ENCODE results near the gene PAN2. TPM values are rescaled to one million over a fixed set of nuclear protein-coding genes. Genes with fewer than 3 reads are reported as not detected.
"Not testable (repeated sequence)": the region's sequence is repeated elsewhere in the genome, so short reads cannot be mapped to it uniquely, and the experiment has no call there.

The PAN2 gene
- polyA plus RNA-seq, 1 donor: 46.7 TPM

DNA sequence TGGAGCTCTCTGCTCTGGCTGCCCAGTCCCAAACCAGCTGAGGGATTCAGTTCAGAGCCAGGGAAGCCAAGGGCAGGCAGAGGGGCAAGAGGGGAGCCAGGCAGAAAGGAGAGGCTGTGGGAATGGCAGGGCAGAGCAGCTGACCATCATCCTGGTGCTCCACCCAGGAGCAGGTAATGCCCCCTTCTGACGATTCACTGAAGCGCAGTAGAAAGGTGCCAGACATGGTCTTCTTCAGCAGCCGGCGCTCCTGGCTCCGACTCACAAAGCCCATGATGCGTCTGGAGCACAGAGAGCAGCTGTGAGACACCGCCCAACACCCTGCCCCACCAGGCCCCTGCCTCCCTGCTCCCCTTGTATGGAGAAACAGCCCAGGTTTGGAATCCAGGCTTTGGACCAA, 12.9 kb upstream of the PAN2 start:
- no peak for DNase-seq

DNA sequence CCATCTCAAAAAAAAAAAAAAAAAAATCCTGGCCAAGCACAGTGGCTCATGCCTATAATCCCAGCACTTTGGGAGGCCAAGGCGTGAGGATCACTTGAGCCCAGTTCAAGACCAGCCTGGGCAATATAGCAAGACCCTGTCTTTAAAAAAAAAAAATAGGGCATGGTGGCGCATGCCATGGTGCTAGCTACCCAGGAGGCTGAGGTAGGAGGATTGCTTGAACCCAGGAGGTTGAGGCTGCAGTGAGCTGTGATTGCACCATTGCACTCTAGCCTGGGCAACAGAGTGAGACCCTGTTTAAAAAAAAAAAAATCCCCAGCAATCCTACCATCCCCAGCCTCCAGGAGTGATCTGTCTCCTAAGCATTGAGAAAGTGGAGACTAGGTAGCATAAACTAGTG, 8.5 kb upstream of the PAN2 start:
- not testable (repeated sequence) for DNase-seq

DNA sequence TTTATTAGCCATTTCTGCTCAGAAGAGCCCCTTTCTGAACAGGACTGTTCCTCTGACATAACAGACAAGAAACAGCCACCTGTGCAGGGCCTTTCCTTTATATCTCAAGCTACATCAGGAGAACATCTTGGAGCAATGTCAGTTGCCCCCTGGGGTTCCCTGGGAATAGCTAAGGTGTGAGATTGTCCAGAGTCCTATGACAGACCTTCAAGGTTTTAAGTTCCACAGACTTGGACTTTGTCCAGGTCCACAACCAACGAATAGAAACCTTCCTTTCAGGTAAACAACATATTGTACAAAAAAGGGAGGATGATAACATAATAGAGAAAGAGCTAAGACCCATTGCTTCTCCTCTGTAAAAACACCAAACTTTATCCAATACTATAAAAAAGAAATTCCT, 7.8 kb upstream of the PAN2 start:
- DNase-seq: no peak

DNA sequence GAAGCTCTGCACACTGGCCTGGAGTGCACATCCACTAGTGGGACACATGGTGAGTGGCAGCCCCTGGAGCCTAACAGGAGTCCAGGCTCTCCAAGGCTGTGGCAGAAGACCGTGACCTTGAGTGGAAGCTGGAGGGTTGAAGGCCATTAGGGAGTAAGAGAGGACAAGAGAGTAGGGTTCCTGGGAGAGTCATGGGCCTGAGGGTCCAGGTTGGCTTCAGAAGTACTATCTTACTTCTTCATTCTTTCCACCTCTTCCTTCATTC, 5.3 kb upstream of the PAN2 start:
- no peak for DNase-seq

DNA sequence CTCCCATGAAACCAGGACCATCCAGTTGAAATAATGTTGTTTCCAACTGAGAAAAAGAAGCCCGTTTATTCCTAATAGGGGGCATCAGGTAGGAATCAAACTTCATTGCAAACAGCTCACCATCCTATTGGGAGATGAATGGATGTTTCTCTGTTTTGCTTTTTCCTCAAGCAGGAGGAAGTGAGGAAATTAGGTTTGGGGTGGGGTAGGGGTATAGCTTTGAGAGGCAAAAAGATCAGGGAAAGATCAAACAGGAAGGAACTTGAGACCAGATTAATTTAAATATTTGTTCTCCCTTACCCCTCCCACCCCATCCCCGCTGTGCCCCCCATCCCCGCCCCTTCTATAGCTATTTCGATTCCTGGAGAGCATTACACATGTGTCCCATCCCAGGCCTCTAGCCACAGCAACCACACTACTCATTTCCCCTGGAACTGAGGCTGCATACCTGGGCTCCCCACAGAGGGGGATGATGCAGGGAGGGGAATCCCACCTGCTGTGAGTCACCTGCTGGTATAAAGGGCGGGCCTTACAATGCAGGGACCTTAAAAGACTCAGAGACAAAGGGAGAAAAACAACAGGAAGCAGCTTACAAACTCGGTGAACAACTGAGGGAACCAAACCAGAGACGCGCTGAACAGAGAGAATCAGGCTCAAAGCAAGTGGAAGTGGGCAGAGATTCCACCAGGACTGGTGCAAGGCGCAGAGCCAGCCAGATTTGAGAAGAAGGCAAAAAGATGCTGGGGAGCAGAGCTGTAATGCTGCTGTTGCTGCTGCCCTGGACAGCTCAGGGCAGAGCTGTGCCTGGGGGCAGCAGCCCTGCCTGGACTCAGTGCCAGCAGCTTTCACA, 4.7 kb upstream of the PAN2 start, which contains the start of gene IL23A:
Gene IL23A, plus strand, starts transcription at position 577 of the 850 bp plus-strand sequence. Its CDS starts 161 bp downstream, at position 738.
- DNase-seq: no peak

DNA sequence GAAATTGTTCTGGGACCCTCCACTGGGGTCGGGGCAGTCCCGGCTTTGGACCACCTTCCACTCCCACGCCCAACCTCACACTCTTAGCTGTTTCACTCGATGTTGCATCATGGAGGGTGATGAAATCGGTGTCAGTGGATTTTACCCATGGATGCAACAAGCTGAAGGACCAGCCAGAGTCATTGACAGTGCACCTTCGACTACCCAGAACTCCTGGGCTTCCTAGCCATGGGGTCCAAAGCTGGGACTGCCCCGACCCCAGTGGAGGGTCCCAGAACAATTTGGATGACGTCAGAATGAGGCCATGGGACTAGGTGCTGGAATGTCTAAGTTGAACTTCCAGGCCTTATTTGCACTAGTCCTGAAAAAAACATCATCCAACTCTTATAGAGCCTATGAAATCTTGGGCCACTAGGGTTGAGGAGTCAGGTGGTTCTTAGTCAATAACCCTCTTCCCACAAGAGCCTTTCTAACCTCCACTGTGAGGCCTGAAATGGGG, 4.0 kb upstream of the PAN2 start:
- DNase-seq: no peak

DNA sequence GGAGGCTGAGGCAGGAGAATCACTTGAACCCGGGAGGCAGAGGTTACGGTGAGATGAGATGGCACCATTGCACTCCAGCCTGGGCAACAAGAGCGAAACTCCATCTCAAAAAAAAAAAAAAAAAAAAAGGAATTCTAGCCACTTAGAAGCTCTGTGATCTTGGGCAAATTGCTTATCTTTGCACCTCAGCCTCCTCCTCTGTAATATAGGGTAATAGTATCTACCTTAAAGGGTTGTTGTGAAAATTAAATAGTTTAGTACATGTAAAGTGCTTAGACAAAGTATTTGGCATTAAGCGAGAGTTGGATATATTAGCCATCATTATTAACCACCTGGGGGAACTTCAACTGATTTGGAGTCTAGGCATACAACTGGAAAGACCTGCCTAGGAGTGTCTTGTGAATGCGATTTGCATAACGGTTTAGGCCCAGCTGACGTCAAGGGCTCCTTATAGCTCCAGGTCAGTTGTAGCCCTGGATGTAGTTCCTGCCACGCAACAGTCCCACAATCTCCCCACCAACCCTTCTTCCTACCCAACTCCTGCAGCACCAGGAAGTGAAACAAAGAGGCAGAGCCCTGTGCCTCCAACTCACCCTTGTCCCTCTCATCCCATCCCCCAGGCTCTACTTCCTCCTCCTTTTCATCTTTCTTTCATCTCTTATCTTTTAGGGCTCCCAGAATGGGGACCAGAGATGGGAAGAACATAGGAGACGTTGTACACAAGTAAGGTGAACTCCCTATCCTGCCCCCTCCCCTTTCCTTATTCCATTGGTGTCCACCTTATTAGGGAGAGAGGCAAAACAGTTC, 2.8 kb upstream of the PAN2 start:
- no peak for DNase-seq

DNA sequence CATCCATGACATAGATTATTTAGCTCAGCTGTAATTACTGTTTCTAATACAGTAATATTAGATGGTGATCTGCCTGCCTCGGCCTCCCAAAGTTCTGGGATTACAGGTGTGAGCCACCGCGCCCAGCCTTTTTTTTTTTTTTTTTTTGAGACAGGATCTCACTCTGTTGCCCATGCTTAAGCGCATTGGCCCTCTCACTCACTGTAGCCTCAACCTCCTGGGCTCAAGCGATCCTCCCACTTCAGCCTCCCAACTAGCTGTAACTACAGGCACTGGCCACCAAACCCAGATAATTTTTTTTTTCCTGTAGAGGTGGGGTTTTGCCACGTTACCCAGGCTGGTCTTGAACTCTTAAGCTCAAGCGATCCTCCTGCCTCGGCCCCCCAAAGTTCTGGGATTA, 1.7 kb upstream of the PAN2 start:
- DNase-seq: not testable (repeated sequence)

DNA sequence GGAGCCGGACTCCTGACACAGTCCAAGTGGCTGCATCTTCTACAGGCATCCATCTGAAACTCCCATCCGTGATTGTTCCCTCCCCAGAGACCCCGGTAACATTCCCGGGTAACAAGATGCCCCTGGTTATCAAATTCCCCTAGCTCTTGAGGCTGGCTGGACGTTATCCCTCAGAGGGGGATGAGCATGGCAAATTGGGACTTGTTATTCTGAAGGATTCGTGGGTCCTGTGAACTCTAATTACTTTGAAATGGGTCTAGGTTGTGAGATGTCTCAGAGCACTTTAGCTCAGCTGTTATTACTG, 642 bp upstream of the PAN2 start:
- DNase-seq: no peak

DNA sequence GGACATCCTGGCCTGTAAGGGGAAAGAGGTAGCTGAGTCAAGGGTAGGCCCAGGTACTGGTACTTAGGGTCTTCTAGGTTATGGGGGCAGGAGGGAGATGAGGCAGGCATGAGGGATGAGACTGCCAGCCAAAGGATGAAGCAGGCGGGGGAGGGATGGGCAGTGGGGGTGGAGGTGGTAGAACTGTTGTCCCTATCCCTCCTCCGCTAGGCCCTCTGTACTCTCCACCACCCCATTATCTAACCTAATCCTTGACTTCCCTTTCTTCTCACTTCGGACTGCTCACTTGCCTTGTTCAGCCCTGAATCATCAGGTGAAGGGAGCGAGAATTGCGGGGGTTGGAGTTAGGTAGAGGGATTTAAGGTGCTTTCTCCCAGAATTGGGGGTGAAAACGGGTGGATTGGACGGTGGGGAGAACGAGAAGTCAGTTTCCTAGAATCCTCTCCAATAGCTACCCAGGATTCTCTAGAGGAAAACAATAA, 562 bp downstream of the PAN2 start:
- no peak for DNase-seq

DNA sequence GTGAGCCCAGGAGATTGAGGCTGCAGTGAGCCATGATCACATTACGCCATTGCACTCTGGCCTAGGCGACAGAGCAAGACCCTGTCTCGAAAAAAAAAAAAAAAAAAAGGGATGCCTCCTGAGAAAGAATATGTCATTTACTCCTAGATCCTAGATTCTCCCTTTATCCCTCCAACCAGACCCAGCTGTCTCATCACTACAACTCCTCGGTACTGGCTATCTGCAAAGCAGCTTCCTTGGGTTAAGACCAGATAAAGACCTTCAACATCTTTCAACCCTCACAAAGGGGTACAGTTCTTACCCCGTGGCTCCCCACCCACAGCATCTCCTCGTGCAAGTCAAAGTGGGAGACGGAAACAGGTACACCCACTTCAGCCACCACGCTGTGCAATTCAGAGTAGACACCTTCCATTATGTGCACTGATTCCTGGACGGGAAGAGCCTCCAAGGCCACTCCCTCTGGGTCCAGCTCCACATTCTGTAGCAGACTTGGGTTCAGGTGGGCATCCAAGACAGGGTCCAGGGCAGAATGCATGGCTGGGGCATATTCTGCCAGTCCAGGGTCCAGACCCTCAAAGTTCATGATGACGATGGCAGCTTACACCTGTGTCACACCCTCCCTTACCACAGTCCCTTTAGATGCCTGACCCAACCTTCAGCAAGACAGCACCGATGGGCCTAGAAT, 1.1 kb downstream of the PAN2 start:
- no peak for DNase-seq

DNA sequence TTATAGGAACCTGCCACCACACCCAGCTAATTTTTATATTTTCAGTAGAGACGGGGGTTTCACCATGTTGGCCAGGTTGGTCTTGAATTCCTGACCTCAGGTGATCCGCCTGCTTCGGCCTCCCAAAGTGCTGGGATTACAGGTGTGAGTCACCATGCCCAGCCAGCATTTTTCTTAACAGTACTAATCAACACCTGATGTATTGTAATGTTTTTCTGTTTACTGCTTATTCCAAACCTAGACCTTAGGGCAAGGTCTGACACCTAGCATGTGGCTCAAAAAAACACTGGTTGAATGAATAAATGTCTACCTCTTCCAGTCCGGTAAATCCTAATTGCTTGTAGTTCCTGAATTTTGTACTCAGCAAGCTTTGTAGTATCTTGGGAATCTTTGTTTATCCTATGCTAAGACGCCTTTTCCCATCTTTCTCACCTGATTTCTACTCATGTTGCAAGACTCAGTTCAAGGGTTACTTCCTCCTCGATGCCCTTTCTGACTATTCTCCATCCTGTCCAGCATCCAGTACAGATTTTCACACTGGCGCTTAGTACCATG, 2.8 kb downstream of the PAN2 start:
- no peak for DNase-seq

DNA sequence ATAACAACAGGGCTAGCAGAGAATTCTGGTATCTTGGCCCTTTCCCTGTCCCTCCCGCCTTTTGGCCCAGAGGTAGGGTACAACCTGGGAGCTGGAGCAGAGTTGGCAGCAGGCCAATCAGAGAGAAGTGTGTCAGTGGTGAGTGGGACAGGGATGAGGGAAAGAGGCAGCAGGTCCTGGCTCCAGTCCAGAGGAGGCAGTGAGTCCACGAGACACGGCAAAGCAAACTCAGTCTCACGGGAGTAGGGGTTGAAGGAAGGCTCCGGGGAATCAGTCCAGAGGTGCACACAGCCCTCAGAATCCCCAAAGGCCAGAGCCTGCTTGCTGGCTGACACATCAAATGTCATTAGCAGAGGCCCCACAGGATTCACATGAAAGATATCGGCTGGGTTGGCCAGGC, 7.3 kb downstream of the PAN2 start:
- no peak for DNase-seq

DNA sequence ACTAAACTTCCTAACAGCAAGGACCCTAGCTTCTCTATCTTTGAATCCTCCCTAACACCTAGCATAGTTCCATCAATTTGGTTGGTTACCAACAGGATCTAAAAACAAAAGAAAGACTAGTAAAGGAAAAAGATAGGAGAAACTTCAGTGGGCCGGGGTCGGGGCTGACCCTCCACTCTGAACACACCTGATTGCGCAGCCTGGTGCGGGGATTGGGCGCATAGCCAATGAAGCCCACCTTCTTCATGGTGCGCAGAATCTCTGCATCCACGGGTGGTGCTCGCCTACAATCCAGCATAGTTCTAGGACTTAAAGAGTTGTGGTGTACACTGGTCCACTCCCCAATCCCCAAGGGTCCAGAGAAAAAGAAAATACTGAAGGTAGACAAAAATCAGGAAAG, 7.7 kb downstream of the PAN2 start:
- no peak for DNase-seq

DNA sequence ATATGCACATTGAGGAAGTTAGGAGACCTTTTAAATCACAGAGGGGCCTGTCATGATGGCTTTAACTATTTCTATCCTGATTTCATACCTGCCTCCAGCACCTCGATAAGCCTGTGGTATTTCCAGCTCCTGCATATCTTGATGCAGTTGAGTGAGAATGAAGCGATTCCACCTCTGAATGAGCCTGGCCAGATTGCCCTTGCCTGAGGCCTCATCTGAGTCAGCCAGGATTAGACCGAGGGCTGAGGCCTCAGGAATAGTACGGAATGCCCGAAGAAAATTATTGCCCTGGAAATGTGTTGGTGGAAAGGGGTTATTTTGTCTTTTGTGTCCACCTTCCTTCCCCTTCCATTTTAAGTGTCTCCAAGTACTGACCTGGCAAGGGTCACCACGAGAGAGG, 9.6 kb downstream of the PAN2 start:
- no peak for DNase-seq

DNA sequence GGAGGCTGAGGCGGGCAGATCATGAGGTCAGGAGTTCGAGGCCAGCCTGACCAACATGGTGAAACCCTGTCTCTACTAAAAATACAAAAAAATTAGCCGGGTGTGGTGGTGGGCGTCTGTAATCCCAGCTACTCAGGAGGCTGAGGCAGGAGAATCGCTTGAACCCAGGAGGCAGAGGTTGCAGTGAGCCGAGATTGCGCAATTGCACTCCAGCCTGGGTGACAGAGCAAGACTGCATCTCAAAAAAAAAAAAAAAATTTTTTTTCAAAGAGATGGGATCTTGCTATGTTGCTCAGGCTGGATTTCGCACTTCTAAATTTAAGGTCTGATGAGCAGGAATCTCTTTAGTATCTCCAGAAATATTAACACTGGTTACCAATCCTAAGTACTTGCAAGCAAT, 12.2 kb downstream of the PAN2 start:
- DNase-seq: not testable (repeated sequence)

DNA sequence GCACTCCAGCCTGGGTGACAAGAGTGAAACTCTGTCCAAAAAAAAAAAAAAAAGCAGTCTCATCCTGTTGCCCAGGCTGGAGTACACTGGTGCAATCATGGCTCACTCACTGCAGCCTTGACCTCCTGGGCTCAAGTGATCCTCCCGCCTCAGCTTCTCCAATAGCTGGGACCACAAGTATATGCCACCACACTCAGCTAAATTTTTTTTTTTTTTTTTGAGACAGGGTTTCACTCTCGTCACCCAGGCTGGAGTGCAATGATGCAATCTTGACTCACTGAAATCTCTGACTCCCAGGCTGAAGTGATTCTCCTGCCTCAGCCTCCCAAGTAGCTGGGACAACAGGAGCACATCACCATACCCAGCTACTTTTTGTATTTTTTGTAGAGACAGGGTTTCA, 12.8 kb downstream of the PAN2 start:
- DNase-seq: no peak

DNA sequence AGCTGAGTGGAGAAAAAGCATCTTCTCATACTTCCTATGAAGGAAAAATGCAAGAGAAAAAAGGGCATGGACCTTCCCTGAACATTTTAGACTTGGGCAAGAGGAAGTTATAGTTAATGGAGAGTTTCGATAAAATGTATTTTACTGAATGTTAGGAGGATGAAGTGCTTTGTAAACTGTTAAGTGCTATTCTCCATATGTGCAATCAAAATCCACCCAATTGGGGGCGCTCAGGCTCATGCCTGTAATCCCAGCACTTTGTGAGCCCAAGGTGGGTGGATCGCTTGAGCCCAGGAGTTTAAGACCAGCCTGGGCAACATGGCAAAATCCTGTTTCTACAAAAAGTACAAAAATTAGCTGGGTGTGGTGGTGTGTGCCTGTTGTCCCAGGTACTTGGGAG, 16.1 kb downstream of the PAN2 start:
- DNase-seq: no peak

DNA sequence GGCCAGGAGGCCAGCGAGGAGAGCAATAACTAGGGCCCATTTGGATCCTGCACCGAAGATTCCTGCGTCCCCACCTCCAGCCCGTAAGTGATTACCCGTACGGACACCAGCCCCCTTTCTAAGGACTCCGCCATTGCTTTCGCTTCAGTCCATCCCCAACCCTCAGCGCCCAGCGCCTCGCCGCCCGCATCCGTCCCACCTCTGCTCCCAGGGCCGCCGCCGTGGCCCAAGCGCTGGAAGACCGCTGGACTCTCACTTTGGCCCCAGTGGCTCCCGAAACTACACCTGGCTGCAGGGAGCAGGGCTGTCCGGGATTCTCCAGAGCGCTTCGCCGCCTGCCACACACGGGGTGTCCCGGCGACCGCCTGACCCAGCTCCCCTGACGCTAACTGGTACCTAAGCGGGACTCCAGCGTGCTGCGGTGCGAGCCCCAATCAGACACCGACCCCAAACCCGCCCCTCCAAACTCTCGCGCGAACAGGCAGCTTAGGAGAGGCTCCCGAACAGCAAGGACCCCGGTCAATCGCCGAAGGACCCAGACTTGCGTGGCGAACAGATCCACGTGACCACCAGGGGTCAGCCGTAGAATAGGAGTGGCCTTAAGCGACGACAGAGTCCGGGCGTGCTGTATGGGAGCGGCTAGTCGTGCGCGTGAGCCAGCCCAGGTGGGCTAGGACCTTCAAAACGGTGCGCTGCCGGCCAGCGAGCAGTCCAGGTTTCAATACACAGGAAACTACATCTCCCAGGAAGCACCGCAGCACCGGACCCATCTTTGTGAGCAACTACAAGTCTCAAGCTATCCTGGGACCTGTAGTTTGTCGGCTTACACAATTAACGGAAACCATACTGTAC, 18.0 kb downstream of the PAN2 start, which contains the start of gene CNPY2:
Gene CNPY2, minus strand, starts transcription at position 367 of the 852 bp plus-strand sequence. CDS start 771 bp downstream, outside the sequence.
- peak; percentile 96 for DNase-seq

DNA sequence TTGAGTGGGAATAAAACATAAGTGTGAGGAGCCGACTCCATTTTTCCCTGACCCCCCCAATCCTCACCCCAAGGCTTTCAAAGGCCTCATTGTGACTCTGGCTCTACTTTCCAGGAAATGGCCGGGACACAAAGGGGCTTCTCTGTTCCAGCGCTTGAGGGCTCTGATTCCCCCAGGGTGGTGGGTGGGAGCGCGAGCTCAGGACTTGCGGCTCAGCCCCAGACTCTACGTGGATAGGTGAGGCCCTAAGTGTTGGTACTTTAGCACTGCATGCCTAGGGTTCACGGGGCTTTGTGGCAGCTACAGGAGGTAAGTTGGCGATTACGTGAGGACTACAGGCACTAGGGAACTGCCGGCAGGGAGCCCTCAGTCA, 18.6 kb downstream of the PAN2 start:
- peak; percentile 14 for DNase-seq

DNA sequence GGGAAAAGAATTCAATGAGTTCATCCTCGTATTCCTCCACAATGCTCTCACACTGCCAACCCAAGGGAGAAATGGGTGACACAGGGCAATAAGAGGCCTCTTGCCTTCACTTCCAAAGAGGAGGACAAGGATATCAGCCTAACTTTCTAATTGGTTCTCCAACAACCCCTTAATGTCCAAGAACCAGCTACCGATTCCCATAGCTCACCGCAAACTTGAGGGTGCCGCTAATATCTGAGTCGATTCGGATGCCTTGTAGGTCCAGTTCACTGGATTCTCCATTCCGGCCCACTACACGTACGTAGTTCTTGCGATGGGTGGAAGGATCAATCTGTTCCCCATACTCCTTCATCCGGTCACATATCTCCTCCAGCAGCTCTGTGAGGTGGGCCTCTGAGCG, 22.8 kb downstream of the PAN2 start:
- DNase-seq: no peak

DNA sequence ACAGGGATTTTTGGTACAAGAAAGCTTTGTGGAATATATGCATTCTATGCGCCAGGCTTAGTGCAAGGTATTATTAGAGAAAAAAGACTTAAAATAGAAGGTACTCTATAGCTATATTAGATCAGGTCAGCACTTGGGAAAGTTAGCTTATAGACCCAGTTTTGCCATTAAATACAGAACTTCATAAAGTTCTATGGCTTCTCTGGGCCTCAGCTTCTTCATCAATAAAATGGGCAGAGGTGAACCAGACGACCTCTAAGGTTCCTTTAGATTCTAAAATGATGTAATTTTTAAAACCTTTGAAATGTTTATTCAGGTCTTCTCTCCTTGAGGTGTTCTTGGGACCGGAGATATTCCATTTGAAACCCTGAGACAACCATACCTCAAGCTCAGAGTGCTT, 25.1 kb downstream of the PAN2 start:
- no peak for DNase-seq
